ENCODE measurements around the gene NKX2-2. TPM values are rescaled to one million over a fixed set of nuclear protein-coding genes. Genes with fewer than 3 reads are reported as not detected.

Gene NKX2-2
- total RNA-seq, 1 experiment from 2014 or later = not detected

DNA sequence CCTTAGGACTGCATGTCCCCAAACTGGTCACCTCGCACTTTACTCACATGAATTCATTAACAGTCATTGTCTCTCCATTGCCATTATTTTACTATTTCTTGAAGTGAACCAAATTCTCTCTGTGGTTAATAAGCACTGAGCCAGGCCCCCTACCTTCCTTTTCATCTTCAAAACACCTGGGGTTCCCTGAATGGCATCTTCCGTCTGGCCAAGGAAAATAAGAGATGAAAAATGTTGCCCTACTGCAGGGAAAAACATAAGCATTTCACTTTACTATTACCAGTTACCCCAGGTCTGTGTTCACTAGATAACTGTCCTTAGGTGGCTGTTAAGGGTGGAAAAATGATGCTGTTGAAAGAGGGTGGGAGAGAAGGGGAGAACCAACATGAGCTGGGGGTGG lies 10.0 kb upstream of the NKX2-2 start:
- Mint-ChIP-seq H3K4me1 (peaks cover 45% of the 10 kb centered on the region), H3K27ac (no peak overlapping the region), H3K9me3 (no peaks in the 10 kb centered on the region), H3K4me3 (peak overlapping the region; percentile 71), H3K27me3 (ENCODE audit: low read depth) (peaks cover 96% of the 10 kb centered on the region), H3K36me3 (no peaks in the 10 kb centered on the region)
- ATAC-seq (no peak), DNase-seq (ENCODE audit: low spot score) (no peak)
- TF ChIP-seq CREM (CRISPR knock-in tag; IDR thresholded peaks at IDR 0.05) = no peak
- TF ChIP-seq ZNF396 (CRISPR knock-in tag; IDR thresholded peaks at IDR 0.05; ENCODE audit: borderline replicate concordance) = no peak
- TF ChIP-seq, protein P1, sequence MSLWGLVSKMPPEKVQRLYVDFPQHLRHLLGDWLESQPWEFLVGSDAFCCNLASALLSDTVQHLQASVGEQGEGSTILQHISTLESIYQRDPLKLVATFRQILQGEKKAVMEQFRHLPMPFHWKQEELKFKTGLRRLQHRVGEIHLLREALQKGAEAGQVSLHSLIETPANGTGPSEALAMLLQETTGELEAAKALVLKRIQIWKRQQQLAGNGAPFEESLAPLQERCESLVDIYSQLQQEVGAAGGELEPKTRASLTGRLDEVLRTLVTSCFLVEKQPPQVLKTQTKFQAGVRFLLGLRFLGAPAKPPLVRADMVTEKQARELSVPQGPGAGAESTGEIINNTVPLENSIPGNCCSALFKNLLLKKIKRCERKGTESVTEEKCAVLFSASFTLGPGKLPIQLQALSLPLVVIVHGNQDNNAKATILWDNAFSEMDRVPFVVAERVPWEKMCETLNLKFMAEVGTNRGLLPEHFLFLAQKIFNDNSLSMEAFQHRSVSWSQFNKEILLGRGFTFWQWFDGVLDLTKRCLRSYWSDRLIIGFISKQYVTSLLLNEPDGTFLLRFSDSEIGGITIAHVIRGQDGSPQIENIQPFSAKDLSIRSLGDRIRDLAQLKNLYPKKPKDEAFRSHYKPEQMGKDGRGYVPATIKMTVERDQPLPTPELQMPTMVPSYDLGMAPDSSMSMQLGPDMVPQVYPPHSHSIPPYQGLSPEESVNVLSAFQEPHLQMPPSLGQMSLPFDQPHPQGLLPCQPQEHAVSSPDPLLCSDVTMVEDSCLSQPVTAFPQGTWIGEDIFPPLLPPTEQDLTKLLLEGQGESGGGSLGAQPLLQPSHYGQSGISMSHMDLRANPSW (CRISPR knock-in tag; conservative IDR thresholded peaks at IDR 0.05; ENCODE audit: low read depth) = no peak
- TF ChIP-seq, protein P2, sequence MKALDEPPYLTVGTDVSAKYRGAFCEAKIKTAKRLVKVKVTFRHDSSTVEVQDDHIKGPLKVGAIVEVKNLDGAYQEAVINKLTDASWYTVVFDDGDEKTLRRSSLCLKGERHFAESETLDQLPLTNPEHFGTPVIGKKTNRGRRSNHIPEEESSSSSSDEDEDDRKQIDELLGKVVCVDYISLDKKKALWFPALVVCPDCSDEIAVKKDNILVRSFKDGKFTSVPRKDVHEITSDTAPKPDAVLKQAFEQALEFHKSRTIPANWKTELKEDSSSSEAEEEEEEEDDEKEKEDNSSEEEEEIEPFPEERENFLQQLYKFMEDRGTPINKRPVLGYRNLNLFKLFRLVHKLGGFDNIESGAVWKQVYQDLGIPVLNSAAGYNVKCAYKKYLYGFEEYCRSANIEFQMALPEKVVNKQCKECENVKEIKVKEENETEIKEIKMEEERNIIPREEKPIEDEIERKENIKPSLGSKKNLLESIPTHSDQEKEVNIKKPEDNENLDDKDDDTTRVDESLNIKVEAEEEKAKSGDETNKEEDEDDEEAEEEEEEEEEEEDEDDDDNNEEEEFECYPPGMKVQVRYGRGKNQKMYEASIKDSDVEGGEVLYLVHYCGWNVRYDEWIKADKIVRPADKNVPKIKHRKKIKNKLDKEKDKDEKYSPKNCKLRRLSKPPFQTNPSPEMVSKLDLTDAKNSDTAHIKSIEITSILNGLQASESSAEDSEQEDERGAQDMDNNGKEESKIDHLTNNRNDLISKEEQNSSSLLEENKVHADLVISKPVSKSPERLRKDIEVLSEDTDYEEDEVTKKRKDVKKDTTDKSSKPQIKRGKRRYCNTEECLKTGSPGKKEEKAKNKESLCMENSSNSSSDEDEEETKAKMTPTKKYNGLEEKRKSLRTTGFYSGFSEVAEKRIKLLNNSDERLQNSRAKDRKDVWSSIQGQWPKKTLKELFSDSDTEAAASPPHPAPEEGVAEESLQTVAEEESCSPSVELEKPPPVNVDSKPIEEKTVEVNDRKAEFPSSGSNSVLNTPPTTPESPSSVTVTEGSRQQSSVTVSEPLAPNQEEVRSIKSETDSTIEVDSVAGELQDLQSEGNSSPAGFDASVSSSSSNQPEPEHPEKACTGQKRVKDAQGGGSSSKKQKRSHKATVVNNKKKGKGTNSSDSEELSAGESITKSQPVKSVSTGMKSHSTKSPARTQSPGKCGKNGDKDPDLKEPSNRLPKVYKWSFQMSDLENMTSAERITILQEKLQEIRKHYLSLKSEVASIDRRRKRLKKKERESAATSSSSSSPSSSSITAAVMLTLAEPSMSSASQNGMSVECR (CRISPR knock-in tag; IDR thresholded peaks at IDR 0.05; ENCODE audit: borderline replicate concordance) = no peak
- no peak for TF ChIP-seq ZNF232 (CRISPR knock-in tag; IDR thresholded peaks at IDR 0.05)
- TF ChIP-seq, protein P3, sequence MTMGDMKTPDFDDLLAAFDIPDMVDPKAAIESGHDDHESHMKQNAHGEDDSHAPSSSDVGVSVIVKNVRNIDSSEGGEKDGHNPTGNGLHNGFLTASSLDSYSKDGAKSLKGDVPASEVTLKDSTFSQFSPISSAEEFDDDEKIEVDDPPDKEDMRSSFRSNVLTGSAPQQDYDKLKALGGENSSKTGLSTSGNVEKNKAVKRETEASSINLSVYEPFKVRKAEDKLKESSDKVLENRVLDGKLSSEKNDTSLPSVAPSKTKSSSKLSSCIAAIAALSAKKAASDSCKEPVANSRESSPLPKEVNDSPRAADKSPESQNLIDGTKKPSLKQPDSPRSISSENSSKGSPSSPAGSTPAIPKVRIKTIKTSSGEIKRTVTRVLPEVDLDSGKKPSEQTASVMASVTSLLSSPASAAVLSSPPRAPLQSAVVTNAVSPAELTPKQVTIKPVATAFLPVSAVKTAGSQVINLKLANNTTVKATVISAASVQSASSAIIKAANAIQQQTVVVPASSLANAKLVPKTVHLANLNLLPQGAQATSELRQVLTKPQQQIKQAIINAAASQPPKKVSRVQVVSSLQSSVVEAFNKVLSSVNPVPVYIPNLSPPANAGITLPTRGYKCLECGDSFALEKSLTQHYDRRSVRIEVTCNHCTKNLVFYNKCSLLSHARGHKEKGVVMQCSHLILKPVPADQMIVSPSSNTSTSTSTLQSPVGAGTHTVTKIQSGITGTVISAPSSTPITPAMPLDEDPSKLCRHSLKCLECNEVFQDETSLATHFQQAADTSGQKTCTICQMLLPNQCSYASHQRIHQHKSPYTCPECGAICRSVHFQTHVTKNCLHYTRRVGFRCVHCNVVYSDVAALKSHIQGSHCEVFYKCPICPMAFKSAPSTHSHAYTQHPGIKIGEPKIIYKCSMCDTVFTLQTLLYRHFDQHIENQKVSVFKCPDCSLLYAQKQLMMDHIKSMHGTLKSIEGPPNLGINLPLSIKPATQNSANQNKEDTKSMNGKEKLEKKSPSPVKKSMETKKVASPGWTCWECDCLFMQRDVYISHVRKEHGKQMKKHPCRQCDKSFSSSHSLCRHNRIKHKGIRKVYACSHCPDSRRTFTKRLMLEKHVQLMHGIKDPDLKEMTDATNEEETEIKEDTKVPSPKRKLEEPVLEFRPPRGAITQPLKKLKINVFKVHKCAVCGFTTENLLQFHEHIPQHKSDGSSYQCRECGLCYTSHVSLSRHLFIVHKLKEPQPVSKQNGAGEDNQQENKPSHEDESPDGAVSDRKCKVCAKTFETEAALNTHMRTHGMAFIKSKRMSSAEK (CRISPR knock-in tag; IDR thresholded peaks at IDR 0.05; ENCODE audit: borderline replicate concordance) = no peak
- no peak for TF ChIP-seq SMAD3 (CRISPR knock-in tag; IDR thresholded peaks at IDR 0.05; ENCODE audit: borderline replicate concordance)
- TF ChIP-seq, protein P4, sequence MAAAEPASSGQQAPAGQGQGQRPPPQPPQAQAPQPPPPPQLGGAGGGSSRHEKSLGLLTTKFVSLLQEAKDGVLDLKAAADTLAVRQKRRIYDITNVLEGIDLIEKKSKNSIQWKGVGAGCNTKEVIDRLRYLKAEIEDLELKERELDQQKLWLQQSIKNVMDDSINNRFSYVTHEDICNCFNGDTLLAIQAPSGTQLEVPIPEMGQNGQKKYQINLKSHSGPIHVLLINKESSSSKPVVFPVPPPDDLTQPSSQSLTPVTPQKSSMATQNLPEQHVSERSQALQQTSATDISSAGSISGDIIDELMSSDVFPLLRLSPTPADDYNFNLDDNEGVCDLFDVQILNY (CRISPR knock-in tag; IDR thresholded peaks at IDR 0.05) = no peak
- TF ChIP-seq, protein P5, sequence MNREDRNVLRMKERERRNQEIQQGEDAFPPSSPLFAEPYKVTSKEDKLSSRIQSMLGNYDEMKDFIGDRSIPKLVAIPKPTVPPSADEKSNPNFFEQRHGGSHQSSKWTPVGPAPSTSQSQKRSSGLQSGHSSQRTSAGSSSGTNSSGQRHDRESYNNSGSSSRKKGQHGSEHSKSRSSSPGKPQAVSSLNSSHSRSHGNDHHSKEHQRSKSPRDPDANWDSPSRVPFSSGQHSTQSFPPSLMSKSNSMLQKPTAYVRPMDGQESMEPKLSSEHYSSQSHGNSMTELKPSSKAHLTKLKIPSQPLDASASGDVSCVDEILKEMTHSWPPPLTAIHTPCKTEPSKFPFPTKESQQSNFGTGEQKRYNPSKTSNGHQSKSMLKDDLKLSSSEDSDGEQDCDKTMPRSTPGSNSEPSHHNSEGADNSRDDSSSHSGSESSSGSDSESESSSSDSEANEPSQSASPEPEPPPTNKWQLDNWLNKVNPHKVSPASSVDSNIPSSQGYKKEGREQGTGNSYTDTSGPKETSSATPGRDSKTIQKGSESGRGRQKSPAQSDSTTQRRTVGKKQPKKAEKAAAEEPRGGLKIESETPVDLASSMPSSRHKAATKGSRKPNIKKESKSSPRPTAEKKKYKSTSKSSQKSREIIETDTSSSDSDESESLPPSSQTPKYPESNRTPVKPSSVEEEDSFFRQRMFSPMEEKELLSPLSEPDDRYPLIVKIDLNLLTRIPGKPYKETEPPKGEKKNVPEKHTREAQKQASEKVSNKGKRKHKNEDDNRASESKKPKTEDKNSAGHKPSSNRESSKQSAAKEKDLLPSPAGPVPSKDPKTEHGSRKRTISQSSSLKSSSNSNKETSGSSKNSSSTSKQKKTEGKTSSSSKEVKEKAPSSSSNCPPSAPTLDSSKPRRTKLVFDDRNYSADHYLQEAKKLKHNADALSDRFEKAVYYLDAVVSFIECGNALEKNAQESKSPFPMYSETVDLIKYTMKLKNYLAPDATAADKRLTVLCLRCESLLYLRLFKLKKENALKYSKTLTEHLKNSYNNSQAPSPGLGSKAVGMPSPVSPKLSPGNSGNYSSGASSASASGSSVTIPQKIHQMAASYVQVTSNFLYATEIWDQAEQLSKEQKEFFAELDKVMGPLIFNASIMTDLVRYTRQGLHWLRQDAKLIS (CRISPR knock-in tag; IDR thresholded peaks at IDR 0.05; ENCODE audit: borderline replicate concordance) = no peak
- TF ChIP-seq, protein P6, sequence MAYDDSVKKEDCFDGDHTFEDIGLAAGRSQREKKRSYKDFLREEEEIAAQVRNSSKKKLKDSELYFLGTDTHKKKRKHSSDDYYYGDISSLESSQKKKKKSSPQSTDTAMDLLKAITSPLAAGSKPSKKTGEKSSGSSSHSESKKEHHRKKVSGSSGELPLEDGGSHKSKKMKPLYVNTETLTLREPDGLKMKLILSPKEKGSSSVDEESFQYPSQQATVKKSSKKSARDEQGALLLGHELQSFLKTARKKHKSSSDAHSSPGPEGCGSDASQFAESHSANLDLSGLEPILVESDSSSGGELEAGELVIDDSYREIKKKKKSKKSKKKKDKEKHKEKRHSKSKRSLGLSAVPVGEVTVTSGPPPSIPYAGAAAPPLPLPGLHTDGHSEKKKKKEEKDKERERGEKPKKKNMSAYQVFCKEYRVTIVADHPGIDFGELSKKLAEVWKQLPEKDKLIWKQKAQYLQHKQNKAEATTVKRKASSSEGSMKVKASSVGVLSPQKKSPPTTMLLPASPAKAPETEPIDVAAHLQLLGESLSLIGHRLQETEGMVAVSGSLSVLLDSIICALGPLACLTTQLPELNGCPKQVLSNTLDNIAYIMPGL (CRISPR knock-in tag; IDR thresholded peaks at IDR 0.05) = no peak
- no peak for TF ChIP-seq SP1 (CRISPR knock-in tag; conservative IDR thresholded peaks at IDR 0.05)
- no peak for TF ChIP-seq IRF2 (CRISPR knock-in tag; IDR thresholded peaks at IDR 0.05; ENCODE audit: borderline replicate concordance, low read depth)
- TF ChIP-seq, protein P7, sequence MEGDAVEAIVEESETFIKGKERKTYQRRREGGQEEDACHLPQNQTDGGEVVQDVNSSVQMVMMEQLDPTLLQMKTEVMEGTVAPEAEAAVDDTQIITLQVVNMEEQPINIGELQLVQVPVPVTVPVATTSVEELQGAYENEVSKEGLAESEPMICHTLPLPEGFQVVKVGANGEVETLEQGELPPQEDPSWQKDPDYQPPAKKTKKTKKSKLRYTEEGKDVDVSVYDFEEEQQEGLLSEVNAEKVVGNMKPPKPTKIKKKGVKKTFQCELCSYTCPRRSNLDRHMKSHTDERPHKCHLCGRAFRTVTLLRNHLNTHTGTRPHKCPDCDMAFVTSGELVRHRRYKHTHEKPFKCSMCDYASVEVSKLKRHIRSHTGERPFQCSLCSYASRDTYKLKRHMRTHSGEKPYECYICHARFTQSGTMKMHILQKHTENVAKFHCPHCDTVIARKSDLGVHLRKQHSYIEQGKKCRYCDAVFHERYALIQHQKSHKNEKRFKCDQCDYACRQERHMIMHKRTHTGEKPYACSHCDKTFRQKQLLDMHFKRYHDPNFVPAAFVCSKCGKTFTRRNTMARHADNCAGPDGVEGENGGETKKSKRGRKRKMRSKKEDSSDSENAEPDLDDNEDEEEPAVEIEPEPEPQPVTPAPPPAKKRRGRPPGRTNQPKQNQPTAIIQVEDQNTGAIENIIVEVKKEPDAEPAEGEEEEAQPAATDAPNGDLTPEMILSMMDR (IDR thresholded peaks at IDR 0.05) = no peak
- CTCF ChIA-PET = interaction anchor here (1.3 to 6.2 kb wide), 5 partner anchors 17 to 680 kb away, joined by 3 to 88 read pairs (median 8); no protein-coding TSS in a partner anchor
- POLR2A ChIA-PET = interaction anchor here (0.6 kb wide), 1 partner anchor 52 kb away, joined by 3 read pairs; no protein-coding TSS in a partner anchor

Data from WTC11 (cell line).